WTC11 (cell line): ENCODE measurements around the gene GSTK1. TPM values are rescaled to one million over a fixed set of nuclear protein-coding genes. Genes with fewer than 3 reads are reported as not detected.

Source experiments
- ATAC-seq: fragments of 200-7000 bp; cut with Tn5 transposase; 2 replicates; pipeline ENCODE4 v1.10.0; 2021; ENCODE audit warnings: mild to moderate bottlenecking, moderate library complexity
- CTCF ChIA-PET: fragments of 300-600 bp; sonication (Branson Sonifier 250); formaldehyde crosslinking; loops from one replicate; lab custom pipeline; 2021; ENCODE audit warnings: antibody characterized with exemption; lab: Charles Lee
- POLR2A ChIA-PET: fragments of 350-600 bp; sonication (Branson Sonifier 250); formaldehyde crosslinking; loops from one replicate; lab custom pipeline; 2021; ENCODE audit warnings: antibody characterized with exemption; lab: Charles Lee
- DNase-seq: peaks from one replicate; pipeline ENCODE4 v3.0.0; 2021; ENCODE audit warnings: low spot score
- H3K27ac Mint-ChIP-seq: 2 replicates; pipeline ENCODE4 v1.8.0; 2021; ENCODE audit warnings: mixed read lengths
- H3K27me3 Mint-ChIP-seq: 2 replicates; pipeline ENCODE4 v1.8.0; 2021; ENCODE audit warnings: low read depth, mild to moderate bottlenecking, moderate library complexity, mixed read lengths
- H3K36me3 Mint-ChIP-seq: 2 replicates; pipeline ENCODE4 v1.8.0; 2021; ENCODE audit warnings: mixed read lengths
- H3K4me1 Mint-ChIP-seq: 2 replicates; pipeline ENCODE4 v1.8.0; 2022; ENCODE audit warnings: mixed read lengths
- H3K4me3 Mint-ChIP-seq: 2 replicates; pipeline ENCODE4 v1.8.0; 2021; ENCODE audit warnings: mild to moderate bottlenecking, moderate library complexity, mixed read lengths
- H3K9me3 Mint-ChIP-seq: 2 replicates; pipeline ENCODE4 v1.8.0; 2021; ENCODE audit warnings: mixed read lengths
- ATF3 ChIP-seq: sonication (generic); formaldehyde crosslinking; conservative IDR thresholded peaks from 2 replicates; pipeline ENCODE4 v1.8.1; 2022; ENCODE audit warnings: mild to moderate bottlenecking, missing genetic modification reagents
- ATF6 ChIP-seq: sonication (generic); formaldehyde crosslinking; IDR thresholded peaks from 2 replicates; pipeline ENCODE4 v1.8.1; 2023; ENCODE audit warnings: mild to moderate bottlenecking, missing genetic modification reagents
- ETV6 ChIP-seq: sonication (generic); formaldehyde crosslinking; IDR thresholded peaks from 2 replicates; pipeline ENCODE4 v1.8.1; 2022; ENCODE audit warnings: mild to moderate bottlenecking, missing genetic modification reagents
- FOXP4 ChIP-seq: sonication (generic); formaldehyde crosslinking; IDR thresholded peaks from 2 replicates; pipeline ENCODE4 v1.8.0; 2022; ENCODE audit warnings: mild to moderate bottlenecking, missing genetic modification reagents
- IRF2 ChIP-seq: sonication (generic); formaldehyde crosslinking; IDR thresholded peaks from 2 replicates; pipeline ENCODE4 v1.8.0; 2022; ENCODE audit warnings: low read depth, missing genetic modification reagents, borderline replicate concordance
- MYBL2 ChIP-seq: sonication (generic); formaldehyde crosslinking; IDR thresholded peaks from 2 replicates; pipeline ENCODE4 v1.8.1; 2023; ENCODE audit warnings: mild to moderate bottlenecking, moderate library complexity, missing genetic modification reagents
- NR2C2 ChIP-seq: sonication (generic); formaldehyde crosslinking; IDR thresholded peaks from 2 replicates; pipeline ENCODE4 v1.8.0; 2022; ENCODE audit warnings: mild to moderate bottlenecking, missing genetic modification reagents
- NR3C1 ChIP-seq: sonication (generic); formaldehyde crosslinking; conservative IDR thresholded peaks from 2 replicates; pipeline ENCODE4 v1.8.1; 2023; ENCODE audit warnings: low read depth, mild to moderate bottlenecking, missing genetic modification reagents
- PRDM15 ChIP-seq: sonication (generic); formaldehyde crosslinking; IDR thresholded peaks from 2 replicates; pipeline ENCODE4 v1.8.0; 2022; ENCODE audit warnings: missing genetic modification reagents
- PREB ChIP-seq: sonication (generic); formaldehyde crosslinking; IDR thresholded peaks from 2 replicates; pipeline ENCODE4 v1.8.1; 2022; ENCODE audit warnings: mild to moderate bottlenecking, missing genetic modification reagents, moderate library complexity, borderline replicate concordance
- PRRX2 ChIP-seq: fragments of 250-450 bp; sonication (Bioruptor Pico); IDR thresholded peaks from 2 replicates; pipeline ENCODE4 v1.8.0; 2021; ENCODE audit warnings: mild to moderate bottlenecking
- SMAD4 ChIP-seq: sonication (generic); formaldehyde crosslinking; IDR thresholded peaks from 2 replicates; pipeline ENCODE4 v1.8.0; 2022; ENCODE audit warnings: mild to moderate bottlenecking, missing genetic modification reagents
- ZMAT4 ChIP-seq: fragments of 250-450 bp; sonication (Bioruptor Pico); IDR thresholded peaks from 2 replicates; pipeline ENCODE4 v1.9.0; 2021; ENCODE audit warnings: mild to moderate bottlenecking
- ZNF232 ChIP-seq: sonication (generic); formaldehyde crosslinking; IDR thresholded peaks from 2 replicates; pipeline ENCODE4 v1.8.0; 2022; ENCODE audit warnings: mild to moderate bottlenecking, missing genetic modification reagents
- ZNF263 ChIP-seq: sonication (generic); formaldehyde crosslinking; IDR thresholded peaks from 2 replicates; pipeline ENCODE4 v1.8.1; 2022; ENCODE audit warnings: low read depth, mild to moderate bottlenecking, moderate library complexity, missing genetic modification reagents
- total RNA-seq: library from RNA; stranded (reverse); gene quantifications from 3 replicates; pipeline ENCODE4 v1.2.3, GENCODE V29; 2021
- TF ChIP-seq, protein P1 (sequence below): sonication (generic); formaldehyde crosslinking; IDR thresholded peaks from 2 replicates; pipeline ENCODE4 v1.8.1; 2022; ENCODE audit warnings: low read depth, missing genetic modification reagents, borderline replicate concordance
- TF ChIP-seq, protein P2 (sequence below): sonication (generic); formaldehyde crosslinking; IDR thresholded peaks from 2 replicates; pipeline ENCODE4 v1.8.1; 2023; ENCODE audit warnings: mild to moderate bottlenecking, missing genetic modification reagents
- TF ChIP-seq, protein P3 (sequence below): sonication (generic); formaldehyde crosslinking; IDR thresholded peaks from 2 replicates; pipeline ENCODE4 v1.8.0; 2023; ENCODE audit warnings: missing genetic modification reagents

GSTK1 gene
- total RNA-seq, 1 experiment from 2014 or later = 30.1 TPM

DNA sequence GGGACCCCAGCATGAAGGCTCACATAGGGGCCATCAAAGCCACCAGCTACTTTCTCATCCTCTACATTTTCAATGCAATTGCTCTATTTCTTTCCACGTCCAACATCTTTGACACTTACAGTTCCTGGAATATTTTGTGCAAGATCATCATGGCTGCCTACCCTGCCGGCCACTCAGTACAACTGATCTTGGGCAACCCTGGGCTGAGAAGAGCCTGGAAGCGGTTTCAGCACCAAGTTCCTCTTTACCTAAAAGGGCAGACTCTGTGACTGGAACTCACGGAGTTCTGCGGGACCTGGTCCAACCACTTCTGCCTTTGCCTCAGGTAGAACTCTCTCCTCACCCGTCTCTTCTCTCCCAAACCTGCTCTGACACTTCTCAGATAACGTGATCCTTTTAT lies 40.5 kb upstream of the GSTK1 start:
- CTCF ChIA-PET = interaction anchor here (1.4 to 2.6 kb wide), 2 partner anchors 8 to 18 kb away, joined by 4 to 22 read pairs; no protein-coding TSS in a partner anchor
- H3K36me3 Mint-ChIP-seq = no peaks in the 10 kb centered on the region
- TF ChIP-seq ATF6 (CRISPR knock-in tag) (no peak), PRDM15 (CRISPR knock-in tag) (no peak), PREB (no peak), MYBL2 (no peak), ATF3 (CRISPR knock-in tag) (no peak), ETV6 (CRISPR knock-in tag) (no peak)
- TF ChIP-seq, all 79 proteins: peak for 0
- Mint-ChIP-seq H3K27ac (no peak overlapping the region), H3K9me3 (no peaks in the 10 kb centered on the region), H3K27me3 (no peaks in the 10 kb centered on the region), H3K4me3 (no peak overlapping the region), H3K4me1 (0 out of 2 replicates have a peak, but pooled peaks cover 3% of the 10 kb centered on the region)
- ATAC-seq = no peak
- DNase-seq = no peak
- POLR2A ChIA-PET = no interaction called here

- Mint-ChIP-seq H3K9me3 (no peaks in the 10 kb centered on the region), H3K27me3 (no peaks in the 10 kb centered on the region), H3K36me3 (no peaks in the 10 kb centered on the region), H3K4me3 (no peak overlapping the region), H3K27ac (no peak overlapping the region), H3K4me1 (peaks cover 3% of the 10 kb centered on the region; the same call in 1 of the 2 replicates)
- ChIA-PET CTCF (interaction anchor here (1.0 to 2.6 kb wide), 2 partner anchors 9 to 17 kb away, joined by 6 to 22 read pairs; no protein-coding TSS in a partner anchor), POLR2A (interaction anchor here (0.7 kb wide), 1 partner anchor 113 kb away, joined by 3 read pairs; no protein-coding TSS in a partner anchor)
- ATAC-seq = no peak
- DNase-seq = no peak
- TF ChIP-seq ZNF263 (CRISPR knock-in tag) (no peak), NR2C2 (CRISPR knock-in tag) (no peak), FOXP4 (no peak), PRRX2 (CRISPR knock-in tag) (no peak), IRF2 (CRISPR knock-in tag) (no peak), ZNF232 (CRISPR knock-in tag) (no peak), NR3C1 (CRISPR knock-in tag) (no peak), ZMAT4 (CRISPR knock-in tag) (no peak), SMAD4 (no peak)
- TF ChIP-seq, protein P1, sequence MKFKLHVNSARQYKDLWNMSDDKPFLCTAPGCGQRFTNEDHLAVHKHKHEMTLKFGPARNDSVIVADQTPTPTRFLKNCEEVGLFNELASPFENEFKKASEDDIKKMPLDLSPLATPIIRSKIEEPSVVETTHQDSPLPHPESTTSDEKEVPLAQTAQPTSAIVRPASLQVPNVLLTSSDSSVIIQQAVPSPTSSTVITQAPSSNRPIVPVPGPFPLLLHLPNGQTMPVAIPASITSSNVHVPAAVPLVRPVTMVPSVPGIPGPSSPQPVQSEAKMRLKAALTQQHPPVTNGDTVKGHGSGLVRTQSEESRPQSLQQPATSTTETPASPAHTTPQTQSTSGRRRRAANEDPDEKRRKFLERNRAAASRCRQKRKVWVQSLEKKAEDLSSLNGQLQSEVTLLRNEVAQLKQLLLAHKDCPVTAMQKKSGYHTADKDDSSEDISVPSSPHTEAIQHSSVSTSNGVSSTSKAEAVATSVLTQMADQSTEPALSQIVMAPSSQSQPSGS (CRISPR knock-in tag) = no peak
- TF ChIP-seq, protein P2, sequence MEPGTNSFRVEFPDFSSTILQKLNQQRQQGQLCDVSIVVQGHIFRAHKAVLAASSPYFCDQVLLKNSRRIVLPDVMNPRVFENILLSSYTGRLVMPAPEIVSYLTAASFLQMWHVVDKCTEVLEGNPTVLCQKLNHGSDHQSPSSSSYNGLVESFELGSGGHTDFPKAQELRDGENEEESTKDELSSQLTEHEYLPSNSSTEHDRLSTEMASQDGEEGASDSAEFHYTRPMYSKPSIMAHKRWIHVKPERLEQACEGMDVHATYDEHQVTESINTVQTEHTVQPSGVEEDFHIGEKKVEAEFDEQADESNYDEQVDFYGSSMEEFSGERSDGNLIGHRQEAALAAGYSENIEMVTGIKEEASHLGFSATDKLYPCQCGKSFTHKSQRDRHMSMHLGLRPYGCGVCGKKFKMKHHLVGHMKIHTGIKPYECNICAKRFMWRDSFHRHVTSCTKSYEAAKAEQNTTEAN = no peak
- TF ChIP-seq, protein P3, sequence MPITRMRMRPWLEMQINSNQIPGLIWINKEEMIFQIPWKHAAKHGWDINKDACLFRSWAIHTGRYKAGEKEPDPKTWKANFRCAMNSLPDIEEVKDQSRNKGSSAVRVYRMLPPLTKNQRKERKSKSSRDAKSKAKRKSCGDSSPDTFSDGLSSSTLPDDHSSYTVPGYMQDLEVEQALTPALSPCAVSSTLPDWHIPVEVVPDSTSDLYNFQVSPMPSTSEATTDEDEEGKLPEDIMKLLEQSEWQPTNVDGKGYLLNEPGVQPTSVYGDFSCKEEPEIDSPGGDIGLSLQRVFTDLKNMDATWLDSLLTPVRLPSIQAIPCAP (CRISPR knock-in tag) = no peak
Measured at GRCh38 chr7:143223784-143224183, 39.5 kb upstream of the GSTK1 start.
